Right renal cortex interstitium (tissue), 3 donors: Measurements from ENCODE around the gene IFT52. TPM values are rescaled to one million over a fixed set of nuclear protein-coding genes. Genes with fewer than 3 reads are reported as not detected.
"Not testable (repeated sequence)": the region's sequence is repeated elsewhere in the genome, so short reads cannot be mapped to it uniquely, and the experiment has no call there.

Source experiments
- DNase-seq, 3 donors: peaks; one replicate each; pipeline ENCODE4 v3.0.0-alpha.2; 2013; ENCODE audit warnings: low read depth in 3 of 3, low spot score in 2 of 3
- polyA plus RNA-seq, 3 donors: library from polyadenylated mRNA; unstranded; fragments of 120-200 nt; gene quantifications; one replicate each; pipeline ENCODE4 v1.2.1, GENCODE V29; 2013; ENCODE audit not compliant: insufficient read length in 3 of 3

Gene IFT52
- polyA plus RNA-seq, 3 donors = 77.4 to 81.6 (median 78.8) TPM

- DNase-seq = no peak
Observed at GRCh38 chr20:43564993-43565757, 25.6 kb upstream of the IFT52 start.

- DNase-seq = no peak
Observed at GRCh38 chr20:43565758-43566104, 25.0 kb upstream of the IFT52 start.

DNA sequence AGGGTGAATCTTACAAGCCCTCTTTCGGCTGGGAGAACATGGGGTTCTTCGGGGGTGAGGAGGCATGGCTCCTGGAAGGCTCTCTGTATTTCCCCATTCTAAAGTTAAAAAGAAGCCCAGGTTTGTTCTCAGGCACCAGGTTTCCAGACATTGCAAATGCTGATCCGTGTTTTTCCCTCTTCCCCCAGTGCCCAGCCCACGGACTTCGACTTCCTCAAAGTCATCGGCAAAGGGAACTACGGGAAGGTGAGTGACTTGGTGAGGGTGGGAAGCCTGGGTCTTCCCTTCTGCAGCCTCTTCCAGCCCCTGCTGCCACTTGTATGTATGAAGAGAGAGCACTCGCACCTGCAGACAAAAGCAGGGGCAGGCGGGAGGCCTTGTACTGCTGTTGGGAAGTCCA, 23.3 kb upstream of the IFT52 start:
- no peak for DNase-seq

GRCh38 chr20:43568706-43569105, 22.0 kb upstream of the IFT52 start:
- DNase-seq = no peak

DNA sequence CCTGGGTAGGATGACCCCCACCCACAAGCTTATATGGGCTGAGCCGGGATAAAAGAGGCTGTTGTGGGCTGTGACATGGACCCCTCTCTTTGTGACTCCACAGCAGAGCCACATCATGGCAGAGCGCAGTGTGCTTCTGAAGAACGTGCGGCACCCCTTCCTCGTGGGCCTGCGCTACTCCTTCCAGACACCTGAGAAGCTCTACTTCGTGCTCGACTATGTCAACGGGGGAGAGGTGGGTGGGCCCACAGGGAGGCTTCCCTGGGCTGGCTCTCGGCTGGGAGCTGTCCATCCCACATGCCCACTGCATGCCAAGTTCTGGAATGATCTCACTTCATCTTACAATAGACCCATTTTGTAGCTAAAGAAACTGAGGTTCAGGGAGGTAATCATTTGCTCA, 21.5 kb upstream of the IFT52 start:
- DNase-seq = no peak

GRCh38 chr20:43570496-43570895, 20.2 kb upstream of the IFT52 start:
- DNase-seq = no peak

DNA sequence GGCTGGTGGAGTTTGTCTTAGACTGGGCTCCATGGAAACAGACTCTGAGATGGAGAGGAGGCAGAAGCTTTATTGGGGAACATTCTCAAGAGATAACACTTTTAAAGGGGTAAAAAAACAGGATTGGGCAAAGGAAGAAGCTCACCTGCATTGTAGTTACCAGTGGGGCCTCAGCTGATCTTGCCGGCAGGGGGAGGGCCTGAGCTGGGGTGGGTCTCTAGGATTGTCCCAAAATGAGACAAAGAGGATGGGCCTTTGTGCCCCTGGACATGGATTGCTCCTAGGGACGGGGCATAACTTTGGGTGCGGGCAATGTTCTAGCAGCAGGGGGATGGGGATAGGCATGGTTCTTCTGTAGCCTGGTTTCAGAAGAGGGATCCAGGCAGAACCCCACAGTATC, 19.4 kb upstream of the IFT52 start:
- no peak for DNase-seq

DNA sequence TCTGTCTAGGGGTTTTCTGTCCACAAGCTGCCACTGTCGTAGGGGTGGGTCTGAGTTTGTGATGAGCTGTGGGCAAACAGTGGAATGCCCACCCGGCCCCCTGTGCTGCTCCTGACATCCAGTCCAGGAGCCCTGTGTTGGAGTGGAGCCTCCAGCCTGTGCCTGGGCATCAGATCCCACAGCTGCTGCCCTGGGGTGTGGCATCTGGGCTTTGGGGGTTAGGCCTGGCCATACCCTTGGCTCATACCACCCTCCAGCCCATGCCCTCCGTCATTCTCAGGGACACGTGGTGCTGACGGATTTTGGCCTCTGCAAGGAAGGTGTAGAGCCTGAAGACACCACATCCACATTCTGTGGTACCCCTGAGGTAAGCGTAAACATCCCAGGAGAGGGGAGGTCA, 19.0 kb upstream of the IFT52 start:
- no peak for DNase-seq

DNA sequence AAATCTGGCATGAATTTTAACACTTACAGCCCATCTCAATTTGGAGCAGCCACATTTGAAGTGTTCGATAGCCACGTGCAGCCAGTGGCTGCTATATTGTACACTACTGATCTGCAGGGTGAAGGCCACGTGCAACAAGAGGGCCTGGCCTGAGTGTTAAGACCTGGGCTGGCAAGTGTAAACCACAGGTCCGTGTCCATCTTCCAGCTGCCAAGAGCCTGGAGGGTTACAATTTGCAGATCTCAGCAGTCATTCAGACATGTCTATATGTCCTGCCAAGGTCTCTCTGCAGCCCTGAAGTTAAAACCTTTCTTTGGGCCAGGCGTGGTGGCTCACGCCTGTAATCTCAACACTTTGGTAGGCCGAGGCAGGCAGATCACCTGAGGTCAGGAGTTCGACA, 17.8 kb upstream of the IFT52 start:
- no peak for DNase-seq

DNA sequence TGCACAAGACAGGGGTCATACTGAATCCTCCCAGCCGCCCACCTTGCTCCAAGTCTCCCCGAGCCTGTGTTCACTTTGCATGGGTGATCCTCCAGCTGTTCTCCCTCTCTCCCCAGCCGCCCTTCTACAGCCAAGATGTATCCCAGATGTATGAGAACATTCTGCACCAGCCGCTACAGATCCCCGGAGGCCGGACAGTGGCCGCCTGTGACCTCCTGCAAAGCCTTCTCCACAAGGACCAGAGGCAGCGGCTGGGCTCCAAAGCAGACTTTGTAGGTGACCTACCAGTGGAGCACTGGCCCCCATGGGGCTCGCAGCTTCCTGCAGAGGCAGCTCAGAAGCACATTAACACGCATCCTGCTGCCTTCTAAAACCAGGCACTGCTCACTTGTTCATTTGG, 14.6 kb upstream of the IFT52 start:
- DNase-seq = no peak

GRCh38 chr20:43579861-43580793, 10.6 kb upstream of the IFT52 start:
- no peak for DNase-seq

GRCh38 chr20:43583133-43583864, 7.4 kb upstream of the IFT52 start:
- no peak for DNase-seq

- DNase-seq = no peak
Observed at GRCh38 chr20:43583982-43584432, 6.7 kb upstream of the IFT52 start.

DNA sequence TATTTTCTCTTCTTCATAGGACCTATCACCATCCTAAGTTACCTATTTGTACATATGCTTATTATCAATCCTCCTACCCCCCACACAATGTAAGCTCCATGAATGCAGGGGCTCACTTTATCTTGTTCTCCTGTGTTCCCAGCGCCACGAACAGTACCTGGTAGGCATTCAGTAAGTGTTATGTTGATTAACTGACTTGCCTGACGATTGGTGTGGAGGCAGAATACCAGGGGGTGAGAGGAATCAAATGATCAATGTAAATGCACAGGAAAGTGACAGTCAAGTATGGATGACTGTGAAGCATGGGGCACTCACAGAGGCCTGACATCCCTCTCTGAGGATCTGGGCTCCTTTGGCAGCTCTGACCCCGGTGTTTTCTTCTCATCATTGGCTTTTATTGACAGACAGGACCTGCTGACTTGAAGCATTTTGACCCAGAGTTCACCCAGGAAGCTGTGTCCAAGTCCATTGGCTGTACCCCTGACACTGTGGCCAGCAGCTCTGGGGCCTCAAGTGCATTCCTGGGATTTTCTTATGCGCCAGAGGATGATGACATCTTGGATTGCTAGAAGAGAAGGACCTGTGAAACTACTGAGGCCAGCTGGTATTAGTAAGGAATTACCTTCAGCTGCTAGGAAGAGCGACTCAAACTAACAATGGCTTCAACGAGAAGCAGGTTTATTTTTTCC, 6.1 kb upstream of the IFT52 start:
- DNase-seq = no peak

DNA sequence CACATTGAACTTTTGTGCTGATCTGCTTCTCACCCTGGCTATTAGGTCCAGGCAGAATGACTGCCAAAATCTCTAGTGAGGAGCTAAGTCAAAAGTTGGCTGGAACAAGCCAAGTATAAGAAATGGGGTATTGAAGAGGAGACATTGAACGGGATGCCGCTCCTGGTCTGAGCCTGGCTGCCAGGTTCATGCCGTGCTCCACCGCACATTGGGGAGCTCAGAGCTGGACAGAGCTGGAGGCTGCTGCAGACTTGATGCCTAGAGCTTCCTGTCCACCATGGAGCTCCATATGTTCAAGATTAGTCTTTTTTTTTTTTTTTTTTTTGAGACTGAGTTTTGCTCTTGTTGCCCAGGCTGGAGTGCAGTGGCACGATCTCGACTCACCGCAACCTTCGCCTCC, 4.1 kb upstream of the IFT52 start:
- no peak for DNase-seq

DNA sequence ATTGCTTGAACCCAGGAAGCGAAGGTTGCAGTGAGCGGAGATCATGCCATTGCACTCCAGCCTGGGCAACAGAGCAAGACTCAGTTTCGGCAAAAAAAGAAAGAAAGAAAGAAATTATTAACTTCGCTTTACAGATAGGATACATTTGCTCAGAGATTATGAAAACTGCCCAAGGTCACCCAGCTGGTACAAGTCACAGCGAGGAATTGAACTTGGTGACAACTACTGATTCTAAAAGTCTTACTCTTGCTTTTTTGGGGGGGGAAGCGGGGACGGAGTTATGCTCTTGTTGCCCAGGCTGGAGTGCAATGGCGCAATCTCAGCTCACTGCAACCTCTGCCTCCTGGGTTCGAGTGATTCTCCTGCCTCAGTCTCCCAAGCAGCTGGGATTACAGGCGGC, 2.2 kb upstream of the IFT52 start:
- not testable (repeated sequence) for DNase-seq

- DNase-seq = no peak
Observed at GRCh38 chr20:43590036-43590391, 723 bp upstream of the IFT52 start.

DNA sequence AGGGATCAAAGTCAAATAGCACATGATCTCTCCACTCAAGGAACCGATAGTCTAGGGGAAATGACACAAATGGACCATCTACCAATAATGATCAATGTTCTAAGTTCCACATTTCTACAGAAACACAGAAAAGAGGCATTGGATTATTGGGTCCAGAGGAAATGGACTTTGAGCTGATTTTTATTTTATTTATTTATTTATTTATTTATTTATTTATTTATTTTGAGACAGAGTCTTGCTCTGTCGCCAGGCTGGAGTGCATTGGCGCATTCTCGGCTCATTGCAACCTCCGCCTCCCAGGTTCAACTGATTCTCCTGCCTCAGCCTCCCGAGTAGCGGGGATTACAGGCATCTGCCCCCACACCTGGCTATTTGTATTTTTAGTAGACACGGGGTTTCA, 11.2 kb downstream of the IFT52 start:
- DNase-seq = not testable (repeated sequence)

GRCh38 chr20:43603124-43603523, 12.4 kb downstream of the IFT52 start:
- no peak for DNase-seq

- no peak for DNase-seq
Observed at GRCh38 chr20:43605715-43606114, 15.0 kb downstream of the IFT52 start.

DNA sequence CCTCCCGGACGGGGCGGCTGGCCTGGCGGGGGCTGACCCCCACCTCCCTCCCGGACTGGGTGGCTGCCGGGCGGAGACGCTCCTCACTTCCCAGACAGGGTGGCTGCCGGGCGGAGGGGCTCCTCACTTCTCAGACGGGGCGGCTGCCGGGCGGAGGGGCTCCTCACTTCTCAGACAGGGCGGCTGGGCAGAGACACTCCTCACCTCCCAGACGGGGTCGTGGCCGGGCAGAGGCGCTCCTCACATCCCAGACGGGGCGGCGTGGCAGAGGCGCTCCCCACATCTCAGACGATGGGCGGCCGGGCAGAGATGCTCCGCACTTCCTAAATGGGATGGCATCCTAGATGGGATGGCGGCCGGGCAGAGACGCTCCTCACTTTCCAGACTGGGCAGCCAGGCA, 16.5 kb downstream of the IFT52 start:
- DNase-seq = not testable (repeated sequence)
